H1 (cell line): ENCODE data around the gene CR2. TPM values are rescaled to one million over a fixed set of nuclear protein-coding genes. Genes with fewer than 3 reads are reported as not detected.

ENCODE experiments used
- CTCF ChIA-PET: fragments of 300-600 bp; sonication (Branson Sonifier 250); formaldehyde crosslinking; loops from one replicate; lab custom pipeline; 2021; ENCODE audit not compliant: partially characterized antibody; lab: Charles Lee
- POLR2A ChIA-PET: fragments of 300-600 bp; sonication (Branson Sonifier 250); formaldehyde crosslinking; loops from one replicate; lab custom pipeline; 2021; ENCODE audit warnings: inconsistent platforms; ENCODE audit not compliant: partially characterized antibody; lab: Charles Lee
- DNase-seq, 2 experiments: peaks; one replicate each; pipeline versions ENCODE4 v3.0.0 to v3.0.0-alpha.2; 2010 to 2022; ENCODE audit warnings: low spot score in 2 of 2, low read depth in 1 of 2, mixed read lengths in 1 of 2
- FAIRE-seq: peaks from 2 replicates; lab custom pipeline; 2011; peaks lifted over from hg19 to GRCh38; lab: Jason Lieb, UNC
- H2AFZ ChIP-seq: 2 replicates; pipeline ENCODE4 v1.8.1; 2012; ENCODE audit warnings: low read length, inconsistent platforms
- H2AK5ac ChIP-seq: 2 replicates; pipeline ENCODE4 v1.6.1; 2013; ENCODE audit warnings: low read depth, low read length
- H2BK120ac ChIP-seq: replicated peaks from 2 replicates; pipeline ENCODE3; 2013; ENCODE audit warnings: low read depth, low read length, inconsistent platforms
- H2BK12ac ChIP-seq: 2 replicates; pipeline ENCODE4 v1.6.1; 2013; ENCODE audit warnings: low read depth, low read length
- H2BK15ac ChIP-seq: 2 replicates; pipeline ENCODE4 v1.6.1; 2013; ENCODE audit warnings: low read length
- H2BK20ac ChIP-seq: 2 replicates; pipeline ENCODE4 v1.6.1; 2013; ENCODE audit warnings: low read length
- H2BK5ac ChIP-seq: 2 replicates; pipeline ENCODE4 v1.6.1; 2013; ENCODE audit warnings: low read depth, low read length
- H3K14ac ChIP-seq: 2 replicates; pipeline ENCODE4 v1.6.1; 2013; ENCODE audit warnings: inconsistent platforms; ENCODE audit not compliant: insufficient read length
- H3K18ac ChIP-seq: 2 replicates; pipeline ENCODE4 v1.6.1; 2013; ENCODE audit warnings: low read length; ENCODE audit errors: extremely low read depth
- H3K23ac ChIP-seq: 2 replicates; pipeline ENCODE4 v1.6.1; 2013; ENCODE audit warnings: inconsistent platforms; ENCODE audit not compliant: insufficient read length
- H3K23me2 ChIP-seq: 2 replicates; pipeline ENCODE4 v1.6.1; 2013; ENCODE audit warnings: low read depth, low read length
- H3K27ac ChIP-seq: 2 replicates; pipeline ENCODE4 v1.6.1; 2011; ENCODE audit warnings: low read depth, low read length, inconsistent platforms
- H3K27me3 ChIP-seq, 4 experiments: replicated peaks in 1 of 4; 1 replicate in 1 of 4; 2 replicates in 3 of 4; pipeline versions ENCODE4 v1.6.1 to v1.8.1; 2011 to 2013; ENCODE audit warnings: low read length in 3 of 4, mild to moderate bottlenecking in 3 of 4, inconsistent platforms in 2 of 4, mixed read lengths in 2 of 4, moderate library complexity in 1 of 4; ENCODE audit not compliant: control insufficient read depth in 3 of 4, insufficient read depth in 3 of 4; ENCODE audit errors: extremely low read depth in 1 of 4
- H3K36me3 ChIP-seq, 4 experiments: 2 replicates each; pipeline versions ENCODE4 v1.6.1 to v1.8.1; 2011 to 2013; ENCODE audit warnings: mild to moderate bottlenecking in 4 of 4, low read length in 3 of 4, moderate library complexity in 2 of 4, control low read depth in 1 of 4, inconsistent platforms in 1 of 4; ENCODE audit not compliant: insufficient read depth in 4 of 4, control insufficient read depth in 2 of 4
- H3K4ac ChIP-seq: replicated peaks from 2 replicates; pipeline ENCODE3; 2013; ENCODE audit warnings: low read length, low read depth, mixed read lengths, inconsistent platforms; ENCODE audit not compliant: insufficient read length
- H3K4me1 ChIP-seq, 4 experiments: replicated peaks in 1 of 4; 1 replicate in 1 of 4; 2 replicates in 3 of 4; pipeline versions ENCODE4 v1.6.1 to v1.8.1; 2011 to 2013; ENCODE audit warnings: low read length in 3 of 4, inconsistent platforms in 2 of 4, mixed read lengths in 1 of 4; ENCODE audit not compliant: insufficient read depth in 4 of 4, control insufficient read depth in 3 of 4
- H3K4me2 ChIP-seq, 2 experiments: 2 replicates each; pipeline versions ENCODE4 v1.6.1 to v1.8.1; 2011 to 2013; ENCODE audit warnings: low read depth in 2 of 2, low read length in 2 of 2, control low read depth in 1 of 2, inconsistent platforms in 1 of 2, mild to moderate bottlenecking in 1 of 2; ENCODE audit not compliant: insufficient read depth in 1 of 2
- H3K4me3 ChIP-seq, 4 experiments: fragments of 200-600, 300-600 bp in 1 of 4; sonication (generic), shearing (Covaris generic), sonication (Bioruptor Twin) in 1 of 4; 2 replicates each; pipeline versions ENCODE4 v1.5.1 to v1.8.1; 2011 to 2016; ENCODE audit warnings: low read length in 4 of 4, low read depth in 3 of 4, control low read depth in 2 of 4, inconsistent platforms in 2 of 4, mild to moderate bottlenecking in 2 of 4, mixed read lengths in 1 of 4, moderate library complexity in 1 of 4; ENCODE audit not compliant: insufficient read depth in 2 of 4; ENCODE audit errors: extremely low read depth in 1 of 4
- H3K56ac ChIP-seq: replicated peaks from 2 replicates; pipeline ENCODE3; 2013; ENCODE audit warnings: low read depth, mild to moderate bottlenecking, mixed read lengths, low read length, inconsistent platforms; ENCODE audit not compliant: insufficient read length
- H3K79me1 ChIP-seq: 2 replicates; pipeline ENCODE4 v1.6.1; 2013; ENCODE audit warnings: low read depth, low read length, control low read depth
- H3K79me2 ChIP-seq, 2 experiments: 2 replicates each; pipeline versions ENCODE4 v1.6.1 to v1.8.1; 2012 to 2013; ENCODE audit warnings: low read length in 2 of 2, mild to moderate bottlenecking in 2 of 2, inconsistent platforms in 1 of 2; ENCODE audit not compliant: insufficient read depth in 2 of 2, control insufficient read depth in 1 of 2
- H3K9ac ChIP-seq, 4 experiments: replicated peaks in 1 of 4; 1 replicate in 1 of 4; 2 replicates in 3 of 4; pipeline versions ENCODE4 v1.6.1 to v1.8.1; 2011 to 2013; ENCODE audit warnings: low read depth in 3 of 4, low read length in 3 of 4, control low read depth in 2 of 4, mild to moderate bottlenecking in 2 of 4, moderate library complexity in 2 of 4, inconsistent platforms in 1 of 4; ENCODE audit errors: extremely low read depth in 1 of 4
- H3K9me3 ChIP-seq, 2 experiments: 2 replicates each; pipeline versions ENCODE4 v1.6.1 to v1.8.1; 2012 to 2013; ENCODE audit warnings: mild to moderate bottlenecking in 2 of 2, moderate library complexity in 2 of 2, control low read depth in 1 of 2, inconsistent platforms in 1 of 2, low read depth in 1 of 2, low read length in 1 of 2, mixed read lengths in 1 of 2; ENCODE audit not compliant: insufficient read depth in 2 of 2
- H4K20me1 ChIP-seq, 2 experiments: replicated peaks in 1 of 2; 2 replicates each; pipeline versions ENCODE3 to v1.8.1; 2011 to 2013; ENCODE audit warnings: inconsistent platforms in 2 of 2, low read length in 2 of 2, mild to moderate bottlenecking in 1 of 2; ENCODE audit not compliant: insufficient read depth in 2 of 2, control insufficient read depth in 1 of 2
- H4K5ac ChIP-seq: 2 replicates; pipeline ENCODE4 v1.6.1; 2013; ENCODE audit warnings: low read length, low read depth, mixed read lengths, inconsistent platforms; ENCODE audit not compliant: insufficient read length
- H4K8ac ChIP-seq: 2 replicates; pipeline ENCODE4 v1.8.0; 2013; ENCODE audit warnings: mild to moderate bottlenecking, moderate library complexity, low read length, inconsistent platforms; ENCODE audit not compliant: insufficient read depth; ENCODE audit errors: extremely low read depth
- H4K91ac ChIP-seq: replicated peaks from 2 replicates; pipeline ENCODE3; 2013; ENCODE audit warnings: low read length, mixed read lengths, inconsistent platforms; ENCODE audit not compliant: insufficient read length
- ASH2L ChIP-seq: fragments of 200-600, 300-600 bp; sonication (generic); IDR thresholded peaks from one replicate; pipeline ENCODE4 v1.7.1; 2017; ENCODE audit warnings: low read length
- E2F6 ChIP-seq: IDR thresholded peaks from 2 replicates; pipeline ENCODE4 v1.6.1; 2012; ENCODE audit warnings: inconsistent platforms
- JUND ChIP-seq: IDR thresholded peaks from 2 replicates; pipeline ENCODE4 v1.6.1; 2011; ENCODE audit warnings: mild to moderate bottlenecking, improper control_type of control experiment, low read length
- RBBP5 ChIP-seq: IDR thresholded peaks from 2 replicates; pipeline ENCODE4 v1.7.1; 2012; ENCODE audit warnings: low read depth, mild to moderate bottlenecking, inconsistent platforms, low read length, moderate library complexity, borderline replicate concordance
- ZNF274 ChIP-seq: IDR thresholded peaks from 2 replicates; pipeline ENCODE4 v1.7.0; 2012; ENCODE audit warnings: low read length, borderline replicate concordance; ENCODE audit errors: extremely low read depth
- WGBS, 2 experiments: shearing (Covaris generic) in 1 of 2; methylation state at CpG; one replicate each; pipeline versions ENCODE4 v1.1.6 to v1.1.7; 2013 to 2015; ENCODE audit warnings: low lambda C conversion rate in 2 of 2, mixed read lengths in 2 of 2, inconsistent platforms in 1 of 2, low coverage in 1 of 2, missing lambda C conversion rate in 1 of 2; ENCODE audit not compliant: insufficient replicate concordance in 2 of 2, insufficient coverage in 1 of 2, insufficient read length in 1 of 2; ENCODE audit errors: extremely low coverage in 1 of 2, missing lambda C conversion rate in 1 of 2; 5-methylcytosine and 5-hydroxymethylcytosine counted together
- polyA plus RNA-seq, 7 experiments: library from polyadenylated mRNA; depleted of rRNA in 3 of 7; stranded (reverse) in 5 of 7; unstranded in 2 of 7; fragments of >200 nt in 5 of 7; fragments of 200-250 nt in 2 of 7; gene quantifications; 1 replicate in 5 of 7; 2 replicates in 1 of 7; 4 replicates in 1 of 7; pipeline versions ENCODE4 v1.2.1 to v1.2.3, GENCODE V29; 2011 to 2013; ENCODE audit warnings: missing spikeins in 2 of 7, mixed read lengths in 2 of 7
- total RNA-seq: library from RNA; stranded (reverse); fragmentation: NEBNext Ultra II Directional; extraction: Animal tissue kit (Norgen Biotek cat#: 25700); gene quantifications from 2 replicates; pipeline ENCODE4 v1.2.1, GENCODE V29; 2021

The CR2 gene
- total and polyA plus RNA-seq, 2 of the 8 experiments (the other 6 are each of a cell fraction or from before 2014, with no cell fraction given), result 1.7 to 3.0 TPM

- Histone ChIP-seq H3K79me2 (no peaks in the 10 kb centered on the region), H3K9ac (no peak overlapping the region), H2AFZ (no peak overlapping the region), H2BK5ac (no peak overlapping the region), H2BK15ac (no peak overlapping the region), H3K4me1 (peaks cover 0 to 6% (median 3%) of the 10 kb centered on the region in 4 experiments; a peak in 5 of 7 replicates), H4K5ac (no peak overlapping the region), H3K9me3 (no peaks in the 10 kb centered on the region), H3K56ac (no peak overlapping the region), H4K8ac (no peak overlapping the region), H2AK5ac (no peak overlapping the region), H3K27ac (no peak overlapping the region), H3K14ac (no peak overlapping the region), H3K23ac (no peak overlapping the region), H4K20me1 (no peaks in the 10 kb centered on the region), H3K4me2 (no peak overlapping the region), H3K23me2 (peaks cover 8% of the 10 kb centered on the region), H3K18ac (no peak overlapping the region), H3K27me3 (peaks cover 4 to 23% (median 19%) of the 10 kb centered on the region in 4 experiments; a peak in 6 of 7 replicates), H3K4ac (no peak overlapping the region), H2BK12ac (no peak overlapping the region), H3K36me3 (no peaks in the 10 kb centered on the region), H2BK20ac (no peak overlapping the region), H4K91ac (no peak overlapping the region), H3K79me1 (no peaks in the 10 kb centered on the region), H2BK120ac (no peak overlapping the region), H3K4me3 (no peak overlapping the region)
- 86% methylated on average over 3 of the region's 3 CpGs; no CpG with 5 or more reads in 1 of the 2 experiments for WGBS, 2 experiments
- POLR2A ChIA-PET, result no interaction called here
- CTCF ChIA-PET, result interaction anchor here (1.3 kb wide), 1 partner anchor 9 kb away, joined by 3 read pairs; no protein-coding TSS in a partner anchor
- FAIRE-seq, result no peak
- no peak for DNase-seq
- no peak for TF ChIP-seq ZNF274
- no peak for TF ChIP-seq E2F6
- no peak for TF ChIP-seq RBBP5
- no peak for TF ChIP-seq JUND
- no peak for TF ChIP-seq ASH2L
Measured at GRCh38 chr1:207493212-207493611, 39.1 kb downstream of the CR2 start.
